ENCODE results near the gene RHO. TPM values are rescaled to one million over a fixed set of nuclear protein-coding genes. Genes with fewer than 3 reads are reported as not detected.
A peak's percentile ranks its signal among the peaks of the same experiment; 100 is the strongest.

RHO gene
- total RNA-seq, 1 donor from 2014 or later = not detected

DNA sequence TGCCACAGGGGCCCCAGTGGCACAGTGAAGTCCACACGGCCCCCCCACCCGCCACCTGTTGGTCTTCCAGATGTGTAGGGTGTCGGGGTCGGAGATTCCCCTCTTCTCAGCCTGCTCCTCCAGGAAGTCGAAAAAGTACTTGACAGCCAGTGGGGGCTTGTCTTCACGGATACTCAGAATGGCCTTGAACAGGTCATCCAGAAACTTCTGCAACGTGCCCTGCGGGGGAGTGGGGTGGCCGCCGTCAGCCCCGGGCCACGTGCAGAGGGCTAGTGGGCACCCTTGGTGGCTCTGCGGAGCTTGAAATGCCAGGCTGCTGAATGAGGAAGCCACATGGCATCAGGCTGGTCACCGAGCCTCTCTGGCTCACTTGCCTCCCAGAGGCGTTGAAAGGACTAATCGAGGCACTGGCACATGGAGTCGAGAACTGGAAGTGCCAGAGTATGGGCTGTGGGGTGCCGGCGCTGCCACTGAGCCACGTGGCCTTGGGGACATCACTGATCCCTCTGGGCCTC is 31.2 kb downstream of the RHO start:
- H3K4me3 Mint-ChIP-seq (ENCODE audit: unreplicated experiment) = no peak overlapping the region
- no peak for TF ChIP-seq CTCF (IDR thresholded peaks at IDR 0.05)
- DNase-seq (ENCODE audit: low spot score) = peak; percentile 77
- H3K27ac Mint-ChIP-seq (ENCODE audit: unreplicated experiment) = peak overlapping the region; percentile 97
- H3K9me3 Mint-ChIP-seq (ENCODE audit: low read depth) = no peaks in the 10 kb centered on the region
- H3K27me3 Mint-ChIP-seq (ENCODE audit: low read depth) = no peaks in the 10 kb centered on the region
- H3K4me1 Mint-ChIP-seq (ENCODE audit: low read depth) = peaks cover 74% of the 10 kb centered on the region
- H3K36me3 Mint-ChIP-seq (ENCODE audit: low read depth) = peaks cover 27% of the 10 kb centered on the region

DNA sequence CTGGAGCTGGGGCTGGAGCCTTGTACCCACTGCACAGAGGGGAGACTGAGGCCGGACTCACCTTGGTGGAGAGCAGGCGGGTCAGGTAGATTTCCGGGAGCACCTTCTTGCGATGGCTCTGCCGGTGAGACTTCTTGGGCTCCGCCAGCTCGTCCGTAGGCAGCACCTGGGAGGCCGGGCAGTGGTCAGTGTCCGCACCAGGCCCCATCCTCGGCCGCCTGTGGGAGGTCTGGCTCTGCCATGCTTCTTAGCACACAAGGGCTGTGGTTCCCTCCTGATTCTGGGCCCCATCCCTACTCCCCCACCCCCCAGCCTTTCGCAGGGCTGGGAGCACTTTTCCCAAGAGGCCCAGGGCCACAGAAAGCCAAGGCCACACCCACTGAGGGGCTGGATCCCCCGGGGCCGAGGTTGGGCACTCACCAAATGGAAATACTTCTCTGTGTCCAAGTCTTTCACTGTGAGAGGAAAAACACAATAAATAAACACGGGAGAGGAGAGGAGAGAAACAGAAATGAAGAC is 31.9 kb downstream of the RHO start:
- Mint-ChIP-seq H3K27ac (ENCODE audit: unreplicated experiment) (peak overlapping the region; percentile 97), H3K4me1 (ENCODE audit: low read depth) (peaks cover 69% of the 10 kb centered on the region), H3K36me3 (ENCODE audit: low read depth) (peaks cover 28% of the 10 kb centered on the region), H3K4me3 (ENCODE audit: unreplicated experiment) (peak overlapping the region; percentile 63), H3K27me3 (ENCODE audit: low read depth) (no peaks in the 10 kb centered on the region), H3K9me3 (ENCODE audit: low read depth) (no peaks in the 10 kb centered on the region)
- no peak for DNase-seq (ENCODE audit: low spot score)
- TF ChIP-seq CTCF (IDR thresholded peaks at IDR 0.05) = no peak

DNA sequence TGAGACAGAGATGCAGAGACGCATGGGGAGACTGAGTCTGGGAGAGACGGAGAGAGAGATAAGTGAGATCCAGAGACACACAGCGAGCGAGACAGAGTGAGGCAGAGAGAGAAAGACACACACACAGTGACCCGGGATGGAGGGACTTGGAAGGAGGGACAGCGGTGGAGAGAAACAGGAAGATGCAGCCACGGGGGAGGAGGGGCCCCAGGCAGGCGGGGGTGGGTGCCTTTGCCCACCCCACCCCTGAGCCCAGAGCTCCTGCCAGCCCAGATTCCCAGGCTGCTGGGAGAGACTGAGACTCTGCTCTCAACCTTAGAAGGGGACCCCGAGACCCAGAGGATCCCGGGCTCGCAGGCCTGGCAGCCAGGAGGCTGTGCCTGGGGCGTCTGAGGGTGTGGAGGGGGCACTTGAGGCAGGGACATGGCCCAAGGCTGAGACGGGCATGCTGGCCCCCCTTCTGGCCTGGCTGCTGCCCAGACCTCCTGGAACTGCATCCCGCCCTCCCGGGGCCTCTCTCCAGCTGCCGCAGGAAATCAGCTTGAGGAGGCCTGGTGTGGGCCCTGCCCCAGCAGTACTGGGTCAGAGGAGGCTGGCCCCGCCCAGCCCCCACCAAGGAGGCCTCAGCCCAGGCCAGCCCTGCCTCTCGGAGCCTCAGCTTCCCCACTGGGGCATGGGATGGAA is 32.6 kb downstream of the RHO start:
- Mint-ChIP-seq H3K27ac (ENCODE audit: unreplicated experiment) (peak overlapping the region; percentile 97), H3K27me3 (ENCODE audit: low read depth) (no peaks in the 10 kb centered on the region), H3K9me3 (ENCODE audit: low read depth) (no peaks in the 10 kb centered on the region), H3K36me3 (ENCODE audit: low read depth) (peaks cover 25% of the 10 kb centered on the region), H3K4me3 (ENCODE audit: unreplicated experiment) (peak overlapping the region; percentile 63), H3K4me1 (ENCODE audit: low read depth) (peaks cover 62% of the 10 kb centered on the region)
- no peak for DNase-seq (ENCODE audit: low spot score)
- no peak for TF ChIP-seq CTCF (IDR thresholded peaks at IDR 0.05)

DNA sequence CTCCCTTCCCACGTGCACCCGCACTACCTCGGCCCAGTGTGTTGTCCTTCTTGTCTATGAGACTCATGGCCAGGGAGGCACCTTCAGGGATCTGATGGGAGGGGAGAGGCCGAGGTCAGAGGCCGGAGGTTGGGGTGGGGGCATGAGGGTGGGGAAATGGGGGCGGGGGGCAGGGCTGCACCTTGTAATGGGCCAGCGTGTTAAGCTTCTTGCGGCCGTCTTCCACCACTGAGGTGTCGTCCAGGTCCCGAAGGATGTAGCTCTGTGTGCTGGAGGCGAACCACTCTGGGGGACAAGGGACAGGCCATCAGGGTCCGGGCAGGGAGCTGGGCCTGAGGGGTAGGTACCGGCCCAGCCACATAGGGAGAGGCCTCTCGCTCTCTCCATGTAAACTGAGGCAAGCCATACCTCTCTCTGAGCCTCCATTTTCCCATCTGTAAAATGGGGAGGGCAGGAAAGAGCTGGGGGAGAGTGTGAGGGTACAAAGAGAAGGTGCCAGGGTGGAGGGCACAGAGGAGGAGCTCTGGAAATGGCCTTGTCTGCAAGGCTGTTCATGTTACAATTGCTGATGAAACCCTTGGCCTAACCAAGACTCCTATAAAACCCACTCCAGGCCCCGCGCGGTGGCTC is 33.3 kb downstream of the RHO start:
- peaks cover 27% of the 10 kb centered on the region for H3K36me3 Mint-ChIP-seq (ENCODE audit: low read depth)
- TF ChIP-seq CTCF (IDR thresholded peaks at IDR 0.05) = no peak
- DNase-seq (ENCODE audit: low spot score) = no peak
- H3K27ac Mint-ChIP-seq (ENCODE audit: unreplicated experiment) = peak overlapping the region; percentile 61
- H3K4me1 Mint-ChIP-seq (ENCODE audit: low read depth) = peaks cover 57% of the 10 kb centered on the region
- no peaks in the 10 kb centered on the region for H3K27me3 Mint-ChIP-seq (ENCODE audit: low read depth)
- H3K4me3 Mint-ChIP-seq (ENCODE audit: unreplicated experiment) = no peak overlapping the region
- H3K9me3 Mint-ChIP-seq (ENCODE audit: low read depth) = no peaks in the 10 kb centered on the region

DNA sequence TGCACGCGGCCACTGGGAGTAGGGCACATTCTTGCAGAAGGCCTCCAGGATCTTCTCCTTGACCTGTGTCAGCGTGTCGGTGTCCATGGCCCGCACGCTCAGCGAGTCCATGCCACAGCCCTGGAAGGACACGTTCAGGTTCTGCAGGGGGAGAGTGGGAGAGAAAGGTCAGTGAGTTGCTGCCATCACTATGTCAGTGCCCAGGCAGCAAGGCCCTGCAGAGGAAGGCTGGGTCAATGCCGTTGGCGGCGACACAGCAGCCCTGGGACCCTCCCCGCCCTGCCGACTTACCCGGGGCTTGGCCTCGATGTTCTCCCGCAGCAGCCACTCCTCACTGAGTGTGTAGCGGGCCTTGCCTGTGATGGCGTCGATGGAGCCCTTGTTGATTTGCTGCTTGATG is 34.4 kb downstream of the RHO start:
- DNase-seq (ENCODE audit: low spot score) = no peak
- H3K36me3 Mint-ChIP-seq (ENCODE audit: low read depth) = peaks cover 21% of the 10 kb centered on the region
- H3K27me3 Mint-ChIP-seq (ENCODE audit: low read depth) = no peaks in the 10 kb centered on the region
- no peak for TF ChIP-seq CTCF (IDR thresholded peaks at IDR 0.05)
- no peak overlapping the region for H3K4me3 Mint-ChIP-seq (ENCODE audit: unreplicated experiment)
- no peak overlapping the region for H3K27ac Mint-ChIP-seq (ENCODE audit: unreplicated experiment)
- peaks cover 48% of the 10 kb centered on the region for H3K4me1 Mint-ChIP-seq (ENCODE audit: low read depth)
- H3K9me3 Mint-ChIP-seq (ENCODE audit: low read depth) = no peaks in the 10 kb centered on the region
